GM19239 (cell line): Measurements from ENCODE around the gene IGFBP5.

Experiments
- DNase-seq: peaks from one replicate; pipeline ENCODE4 v3.0.0; 2011; ENCODE audit warnings: low spot score; ENCODE audit not compliant: insufficient read length
- FAIRE-seq: peaks from 2 replicates; lab custom pipeline; 2011; peaks lifted over from hg19 to GRCh38; lab: Jason Lieb, UNC

Gene IGFBP5

DNA sequence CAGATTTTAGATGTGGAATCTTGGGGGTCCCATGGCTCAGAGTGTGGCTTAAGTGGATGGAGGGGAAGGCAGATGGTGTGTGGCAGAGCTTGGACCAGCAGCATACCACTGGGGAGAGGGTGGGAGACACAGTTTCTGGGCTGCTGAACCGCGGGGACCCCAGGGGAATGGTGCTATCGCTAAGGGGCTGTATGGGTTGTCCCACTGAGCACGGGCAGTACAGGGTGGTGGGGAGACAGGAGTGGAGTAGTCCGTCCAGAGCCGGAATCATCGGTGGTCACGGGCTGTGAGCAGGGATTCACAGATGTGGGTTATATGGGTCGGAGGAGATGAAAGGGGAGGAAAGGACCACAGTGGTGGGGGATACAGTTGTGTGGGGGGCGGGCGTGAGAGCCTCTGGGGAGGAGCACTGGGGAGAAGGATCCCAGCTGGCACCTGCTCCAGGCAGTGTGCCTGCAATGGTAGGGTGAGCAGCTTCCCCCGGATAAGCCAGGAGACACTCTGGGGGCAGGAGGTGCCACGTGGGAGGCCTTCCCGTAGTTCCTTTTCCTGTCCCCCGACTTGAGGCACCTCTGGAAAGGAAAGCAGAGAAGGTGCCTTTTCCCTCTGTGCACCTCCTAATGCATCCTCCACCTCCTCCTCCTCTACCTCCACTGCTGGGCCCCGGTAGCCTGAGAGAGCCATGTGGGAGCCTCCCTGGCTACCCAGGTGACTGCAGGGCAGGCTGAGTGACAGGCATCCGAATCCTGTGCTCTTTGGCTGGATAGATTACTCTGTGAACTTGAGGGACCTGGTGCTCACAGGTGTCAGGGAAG is 24.9 kb downstream of the IGFBP5 start:
- DNase-seq (no peak), FAIRE-seq (no peak)

DNA sequence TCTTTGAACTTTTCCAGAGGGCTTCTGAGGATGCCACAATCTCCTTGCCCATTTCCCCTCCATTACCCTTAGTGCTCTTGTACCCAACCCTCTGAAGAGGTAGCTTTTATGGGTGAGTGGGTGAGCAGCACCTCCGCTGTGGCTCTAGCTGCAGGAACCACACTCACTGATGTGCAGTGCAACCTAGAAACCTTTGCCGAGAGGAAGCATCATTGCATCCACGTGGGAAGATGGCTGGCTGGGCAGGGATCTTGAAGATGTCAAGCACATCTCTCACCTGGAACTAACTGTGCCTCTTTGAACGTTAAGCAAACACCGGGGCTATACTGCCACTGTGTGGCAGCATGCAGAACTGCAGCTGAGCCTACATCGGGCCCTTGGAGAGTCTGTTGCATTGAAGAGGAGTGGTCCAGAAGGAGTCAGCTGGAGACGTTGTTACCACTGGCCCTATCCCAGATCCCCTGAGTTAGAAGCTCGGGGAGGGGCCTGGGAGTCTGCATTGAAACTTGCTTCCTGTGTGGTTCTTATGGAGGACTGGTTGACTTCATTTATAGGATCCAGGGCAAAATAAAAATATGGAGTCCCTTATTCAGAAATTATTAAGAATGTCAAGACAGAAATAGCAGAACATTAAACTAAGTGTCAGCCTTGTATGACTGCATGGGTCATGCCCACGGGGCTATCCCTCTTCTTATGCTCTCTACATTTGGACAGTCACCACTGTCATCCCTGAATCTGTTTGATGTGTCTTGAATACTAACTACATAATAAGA is 28.7 kb downstream of the IGFBP5 start:
- DNase-seq (peak; percentile 80), FAIRE-seq (peak; percentile 98)

DNA sequence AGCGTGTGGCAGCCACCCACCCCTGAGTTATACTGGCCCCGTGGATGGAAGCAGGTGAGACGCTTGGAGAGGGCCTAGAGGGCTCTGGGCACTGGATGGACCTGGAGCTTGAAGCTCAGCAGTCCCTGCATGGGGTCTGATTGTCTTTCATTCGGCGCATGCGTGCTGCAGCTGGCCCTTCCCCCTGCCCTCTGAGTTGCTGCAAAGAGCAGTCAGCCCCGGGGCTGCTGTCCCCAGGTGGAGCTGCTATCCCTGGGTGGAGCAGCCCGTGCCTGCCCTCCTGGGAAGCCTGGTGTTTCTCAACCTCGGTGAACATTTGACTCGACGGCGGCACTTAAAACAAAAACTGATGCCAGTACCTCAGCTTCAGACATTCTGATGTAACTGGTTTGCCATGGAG is 29.6 kb downstream of the IGFBP5 start:
- DNase-seq, result no peak
- no peak for FAIRE-seq

DNA sequence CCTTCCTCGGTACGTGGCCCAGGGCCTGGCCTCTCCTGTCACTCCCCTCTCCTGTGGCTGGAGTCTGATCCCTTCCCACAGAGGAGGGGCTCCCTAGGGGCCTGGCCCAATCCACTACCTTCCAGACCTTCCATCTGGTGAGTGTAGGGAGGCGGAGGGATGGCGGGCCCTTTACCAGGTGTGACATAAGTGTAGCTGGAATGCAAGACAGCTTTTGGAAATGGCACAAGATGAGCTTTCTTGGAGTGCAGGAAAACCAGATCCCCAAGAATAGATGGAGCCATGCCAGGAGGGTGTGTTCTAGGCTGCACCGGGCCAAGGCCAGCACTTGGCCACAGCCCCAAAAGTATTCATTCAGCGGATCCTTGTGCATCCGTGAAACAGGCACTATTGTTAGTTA is 30.1 kb downstream of the IGFBP5 start:
- FAIRE-seq, result no peak
- DNase-seq, result no peak

DNA sequence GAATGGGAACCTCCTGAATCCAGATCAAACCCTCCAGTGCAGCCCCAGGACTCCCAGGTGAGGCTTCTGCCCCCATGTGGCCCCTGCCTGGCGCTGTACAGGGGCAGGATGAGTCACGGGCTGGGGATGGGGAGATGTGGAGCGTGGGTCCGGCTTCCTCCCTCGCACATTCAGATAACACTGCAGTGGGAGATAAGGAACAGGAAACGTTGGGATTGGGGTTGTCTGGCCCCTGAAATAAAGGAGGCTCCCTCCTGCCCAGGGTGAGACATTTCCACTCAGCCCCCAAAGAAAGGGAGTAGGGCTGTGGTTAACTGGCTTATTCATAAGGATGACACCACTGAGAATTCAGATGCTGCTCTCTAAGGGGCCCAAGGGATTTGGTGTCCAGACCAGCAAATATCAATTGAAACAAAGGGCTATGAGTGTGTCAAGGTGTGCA is 30.7 kb downstream of the IGFBP5 start:
- no peak for DNase-seq
- no peak for FAIRE-seq

DNA sequence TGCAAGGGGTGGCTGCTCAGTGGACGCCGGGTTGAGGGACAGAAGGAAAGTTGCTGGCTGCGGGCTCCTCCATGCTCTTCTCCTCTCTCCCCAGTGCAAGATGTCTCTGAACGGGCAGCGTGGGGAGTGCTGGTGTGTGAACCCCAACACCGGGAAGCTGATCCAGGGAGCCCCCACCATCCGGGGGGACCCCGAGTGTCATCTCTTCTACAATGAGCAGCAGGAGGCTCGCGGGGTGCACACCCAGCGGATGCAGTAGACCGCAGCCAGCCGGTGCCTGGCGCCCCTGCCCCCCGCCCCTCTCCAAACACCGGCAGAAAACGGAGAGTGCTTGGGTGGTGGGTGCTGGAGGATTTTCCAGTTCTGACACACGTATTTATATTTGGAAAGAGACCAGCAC is 31.5 kb downstream of the IGFBP5 start:
- FAIRE-seq (no peak), DNase-seq (no peak)

DNA sequence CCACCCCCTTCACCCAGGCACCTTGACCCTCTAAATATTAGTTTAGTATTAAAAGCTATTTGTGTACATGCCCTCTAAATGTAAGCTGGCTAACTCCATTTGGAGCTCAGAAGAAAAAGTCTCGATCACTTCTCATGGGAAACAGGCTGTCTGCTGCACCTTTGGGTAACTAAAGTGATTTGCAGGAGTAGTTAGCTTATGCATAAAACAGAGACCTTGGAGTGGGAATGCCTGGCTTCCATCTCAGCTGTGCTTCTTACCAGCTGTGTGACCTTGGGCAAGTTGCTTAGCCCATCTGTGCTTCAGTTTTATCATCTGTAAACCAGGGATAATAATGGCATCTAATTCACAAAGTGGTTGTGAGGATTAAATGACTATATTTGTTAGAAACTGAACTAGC is 32.2 kb downstream of the IGFBP5 start:
- FAIRE-seq, result no peak
- no peak for DNase-seq

DNA sequence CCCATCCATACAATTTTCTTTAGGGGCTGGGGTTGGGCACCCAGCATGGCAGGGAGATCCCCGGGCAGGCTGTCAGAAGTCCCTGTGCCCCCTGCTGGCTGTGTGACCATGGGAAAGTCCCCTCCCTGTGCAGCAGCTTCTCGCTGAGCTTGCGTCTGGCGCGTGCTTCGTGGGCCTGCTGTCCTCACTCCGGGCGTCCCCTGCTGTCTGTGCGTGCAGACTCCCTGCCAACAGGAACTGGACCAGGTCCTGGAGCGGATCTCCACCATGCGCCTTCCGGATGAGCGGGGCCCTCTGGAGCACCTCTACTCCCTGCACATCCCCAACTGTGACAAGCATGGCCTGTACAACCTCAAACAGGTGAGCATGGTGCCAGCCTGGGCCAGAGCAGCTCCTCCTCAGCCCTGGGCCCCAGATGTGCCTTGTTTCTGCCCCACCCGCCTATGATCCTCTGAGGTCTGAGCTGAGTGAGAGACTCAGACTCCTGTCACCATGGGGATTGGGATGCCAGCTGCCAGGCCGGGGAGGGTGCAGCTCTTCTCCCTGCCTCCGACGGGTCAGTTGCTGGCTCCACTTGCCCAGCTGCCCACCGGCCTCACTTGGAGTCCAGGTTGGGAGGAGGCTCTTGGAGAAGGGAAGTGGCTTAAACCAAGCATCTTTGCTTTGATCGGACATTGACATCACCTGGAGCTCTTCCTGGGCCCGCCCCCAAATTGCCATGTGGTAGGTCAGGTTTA is 33.5 kb downstream of the IGFBP5 start:
- DNase-seq (no peak), FAIRE-seq (no peak)

DNA sequence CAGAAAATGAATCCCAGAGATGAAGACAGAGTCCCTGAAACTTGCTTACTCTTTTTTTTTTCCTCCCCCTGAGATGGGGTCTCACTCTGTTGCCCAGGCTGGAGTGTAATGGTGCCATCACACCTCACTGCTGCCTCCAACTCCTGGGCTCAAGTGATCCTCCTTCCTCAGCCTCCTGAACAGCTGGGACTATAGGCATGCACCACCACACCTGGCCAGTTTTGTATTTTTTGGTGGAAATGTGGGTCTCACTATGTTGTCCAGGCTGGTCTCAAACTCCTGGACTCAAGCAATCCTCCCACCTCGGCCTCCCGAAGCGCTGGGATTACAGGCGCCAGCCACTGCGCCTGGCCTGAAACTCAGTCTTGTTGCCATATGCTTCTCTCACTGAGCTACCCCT is 34.3 kb downstream of the IGFBP5 start:
- FAIRE-seq (no peak), DNase-seq (no peak)

DNA sequence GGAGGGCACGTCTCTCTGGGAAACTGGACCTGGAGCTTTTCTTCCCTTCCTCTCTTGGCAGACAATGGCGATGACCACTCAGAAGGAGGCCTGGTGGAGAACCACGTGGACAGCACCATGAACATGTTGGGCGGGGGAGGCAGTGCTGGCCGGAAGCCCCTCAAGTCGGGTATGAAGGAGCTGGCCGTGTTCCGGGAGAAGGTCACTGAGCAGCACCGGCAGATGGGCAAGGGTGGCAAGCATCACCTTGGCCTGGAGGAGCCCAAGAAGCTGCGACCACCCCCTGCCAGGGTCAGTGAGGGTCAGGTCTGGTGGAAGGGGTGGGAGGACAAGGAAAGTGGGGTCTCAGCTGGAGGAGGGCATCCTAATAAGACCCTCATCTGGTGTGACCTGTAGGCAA is 34.9 kb downstream of the IGFBP5 start:
- no peak for FAIRE-seq
- DNase-seq, result no peak

DNA sequence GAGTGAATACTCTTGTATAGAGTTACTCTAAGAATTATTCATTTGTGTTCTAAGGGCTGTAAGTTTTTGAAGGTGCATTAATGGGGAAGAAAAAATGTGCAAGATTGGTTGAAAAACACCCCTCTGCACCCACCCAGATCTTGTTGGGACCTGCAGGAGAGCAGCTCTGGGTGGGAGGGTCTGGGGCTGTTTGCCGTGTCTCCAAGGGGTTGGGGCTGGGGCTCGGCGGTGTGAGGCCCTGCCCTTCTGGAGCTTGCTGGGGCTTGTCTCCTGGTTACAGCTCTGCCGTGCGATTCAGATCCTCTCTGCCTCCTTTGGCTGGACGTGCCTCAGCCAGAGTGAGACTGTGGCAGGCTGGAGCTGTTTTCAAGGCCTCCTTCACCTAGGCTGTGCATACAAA is 36.1 kb downstream of the IGFBP5 start:
- no peak for DNase-seq
- no peak for FAIRE-seq

DNA sequence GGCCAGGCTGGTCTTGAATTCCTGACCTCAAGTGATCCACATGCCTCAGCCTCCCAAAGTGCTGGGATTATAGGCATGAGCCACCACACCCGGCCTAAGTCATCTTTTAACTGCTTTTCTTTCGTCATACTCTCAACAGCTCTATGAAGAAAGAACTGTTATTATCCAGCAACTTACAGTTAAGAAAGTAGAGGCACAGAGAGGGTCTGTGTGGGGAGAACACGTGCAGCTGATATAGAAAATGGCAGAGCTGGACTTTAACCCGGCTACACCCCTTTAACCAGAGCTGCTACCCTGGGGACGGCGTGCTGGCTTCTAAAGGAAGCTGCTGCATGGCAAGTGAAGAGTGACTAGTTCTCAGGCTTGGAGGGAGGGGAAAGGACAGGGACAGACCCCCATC is 36.6 kb downstream of the IGFBP5 start:
- FAIRE-seq (no peak), DNase-seq (no peak)

DNA sequence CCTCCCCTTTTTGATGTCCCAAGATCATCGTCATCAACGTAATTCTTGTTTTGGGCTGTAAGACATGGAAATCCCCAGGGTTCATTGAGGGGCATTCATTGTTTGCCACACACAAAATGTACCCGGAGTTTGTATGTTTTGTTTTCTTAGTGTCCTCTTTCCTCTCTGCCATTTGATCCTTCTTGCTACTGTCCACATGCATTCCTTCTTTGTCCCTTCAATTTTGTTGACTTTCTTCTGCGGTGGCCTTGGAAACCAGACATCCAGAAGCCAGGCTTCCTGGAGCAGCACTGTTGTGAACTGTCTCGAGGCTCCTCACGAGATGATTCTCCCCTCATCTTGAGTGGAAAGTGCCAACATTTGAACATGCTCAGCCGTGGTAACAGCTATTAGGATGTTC is 37.4 kb downstream of the IGFBP5 start:
- DNase-seq (no peak), FAIRE-seq (no peak)

DNA sequence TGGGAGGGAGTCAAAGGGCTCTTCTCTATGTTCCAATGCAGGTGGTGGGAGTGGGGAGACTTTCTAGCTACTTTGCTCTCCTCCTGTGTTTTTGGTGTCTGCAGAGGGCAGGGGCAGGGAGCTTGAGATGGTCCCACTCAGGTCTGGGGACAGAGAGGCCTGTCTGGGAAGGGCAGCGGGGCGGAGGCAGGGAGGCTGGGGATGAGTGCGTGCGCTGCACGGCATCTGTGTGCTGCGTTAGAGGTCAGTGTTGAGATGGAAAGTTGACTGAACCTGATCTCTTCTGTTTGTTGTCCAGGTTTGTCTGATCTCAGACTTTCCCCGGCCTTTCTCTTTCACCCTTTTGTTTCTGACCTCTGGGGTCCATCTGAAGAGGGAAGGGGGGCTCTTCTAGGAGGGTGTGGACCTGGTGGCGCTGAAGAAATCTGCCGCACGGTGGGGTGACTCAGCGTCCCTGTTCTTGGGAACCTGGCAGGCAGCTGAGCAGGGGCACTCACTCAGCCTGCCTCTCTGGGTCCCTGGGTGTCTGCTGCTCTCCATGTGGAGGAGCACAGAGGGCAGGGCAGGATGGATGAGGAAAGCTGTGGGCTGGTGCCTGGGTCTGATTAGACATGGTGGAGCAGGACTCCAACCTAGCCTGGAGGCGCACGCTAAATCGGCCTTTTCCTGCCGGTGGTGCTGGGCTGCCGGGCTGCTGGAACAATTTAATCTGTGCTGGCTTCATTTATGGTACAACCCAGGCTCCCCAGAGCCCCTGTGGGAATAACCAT is 38.1 kb downstream of the IGFBP5 start:
- FAIRE-seq (no peak), DNase-seq (no peak)

DNA sequence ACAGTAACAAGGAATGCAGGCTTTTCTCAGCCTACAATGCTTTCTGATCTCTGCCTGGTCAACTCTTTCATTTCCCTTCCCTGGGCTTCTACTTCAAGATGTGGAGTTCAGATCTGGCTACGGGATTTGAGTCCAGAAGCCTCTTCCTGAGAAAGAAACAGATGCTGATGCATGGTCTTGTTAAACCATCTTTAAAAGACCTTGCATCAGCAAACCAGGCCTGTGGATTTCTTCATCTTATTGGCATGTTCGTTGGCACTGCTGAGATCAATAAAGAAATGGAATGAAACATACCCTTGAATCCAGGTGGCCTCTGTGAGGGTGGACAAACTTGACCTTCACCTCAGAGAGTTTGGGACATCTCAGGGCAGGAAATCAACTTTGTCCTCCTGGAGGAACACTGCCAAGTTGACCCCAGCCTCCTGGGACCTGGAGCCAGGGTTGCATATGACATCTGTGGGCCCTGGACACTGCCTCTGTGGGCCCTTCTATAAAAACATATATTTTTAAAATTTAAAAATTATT is 40.8 kb downstream of the IGFBP5 start:
- DNase-seq (no peak), FAIRE-seq (no peak)

DNA sequence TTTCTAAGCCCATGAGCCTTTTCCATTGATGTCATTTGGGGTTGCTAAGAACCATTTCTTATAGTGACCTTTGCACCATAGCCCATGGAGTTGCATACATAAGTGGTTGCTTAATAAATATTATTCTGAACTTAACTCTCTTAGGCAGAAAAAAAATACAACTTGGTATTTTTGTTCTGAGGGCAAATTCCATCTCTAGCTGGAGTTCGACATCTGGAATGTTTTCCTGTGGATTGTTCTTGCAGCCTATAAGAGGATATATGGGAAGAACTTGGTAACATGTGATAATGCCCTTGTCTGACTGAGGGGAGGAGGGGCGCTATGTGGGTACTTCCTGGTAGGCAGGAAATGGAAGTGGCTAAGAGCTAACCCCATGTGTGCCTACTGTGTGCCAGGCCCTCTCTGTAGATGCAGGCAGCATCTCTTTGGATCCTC is 41.4 kb downstream of the IGFBP5 start:
- FAIRE-seq, result no peak
- DNase-seq, result no peak

DNA sequence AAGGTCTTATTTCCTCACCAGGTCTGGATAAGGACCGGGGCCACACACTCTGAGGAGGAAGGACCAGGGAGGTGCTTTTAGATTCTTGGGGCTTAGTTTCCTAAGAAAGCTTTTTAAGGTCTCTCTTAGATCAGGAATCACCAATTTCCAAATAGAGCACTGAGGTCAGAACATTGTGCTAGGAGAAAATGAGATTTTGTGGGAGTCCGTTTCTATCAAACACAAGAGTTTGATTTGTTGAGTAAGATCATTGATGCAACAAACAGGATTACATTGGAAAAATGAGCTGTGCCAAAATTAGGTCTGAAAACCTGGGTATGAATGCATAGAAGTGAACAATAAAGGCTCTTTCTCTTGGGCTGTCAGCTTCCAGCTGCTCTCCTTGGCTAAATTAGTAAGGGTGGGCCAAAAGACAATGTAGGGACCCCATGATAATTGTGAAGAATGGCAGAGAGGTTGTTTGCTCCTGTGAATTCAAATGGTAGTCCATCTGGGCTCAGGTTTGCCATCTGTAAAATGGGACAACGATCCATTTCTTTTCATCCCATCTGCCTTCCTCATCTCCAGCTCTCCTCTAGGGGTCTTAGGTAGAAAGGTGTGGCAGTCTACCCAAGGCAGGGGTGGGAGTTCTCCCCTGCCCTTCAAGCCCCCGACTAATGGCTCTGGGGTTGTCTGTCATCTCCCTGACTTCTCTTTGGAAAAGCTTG is 42.1 kb downstream of the IGFBP5 start:
- FAIRE-seq (no peak), DNase-seq (no peak)

DNA sequence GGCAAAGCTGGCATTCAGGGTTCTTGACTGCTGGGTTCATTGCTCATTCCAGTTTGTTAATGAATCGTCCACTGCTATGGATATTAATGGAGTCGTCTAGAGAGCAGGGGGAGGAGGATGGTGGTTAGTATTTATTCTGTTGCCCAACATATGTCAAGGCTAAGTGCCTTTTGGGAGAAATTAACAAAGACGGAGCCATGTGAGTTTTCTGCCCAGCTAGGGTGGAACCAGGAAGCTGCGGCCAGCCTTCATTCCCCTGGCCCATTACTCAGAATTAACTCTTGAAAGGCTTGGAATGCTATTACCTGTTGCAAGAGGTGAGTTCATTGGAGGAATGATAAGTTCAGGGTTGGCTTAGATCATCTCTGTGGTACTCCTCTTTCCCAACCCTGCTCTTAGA is 42.8 kb downstream of the IGFBP5 start:
- FAIRE-seq (no peak), DNase-seq (no peak)

DNA sequence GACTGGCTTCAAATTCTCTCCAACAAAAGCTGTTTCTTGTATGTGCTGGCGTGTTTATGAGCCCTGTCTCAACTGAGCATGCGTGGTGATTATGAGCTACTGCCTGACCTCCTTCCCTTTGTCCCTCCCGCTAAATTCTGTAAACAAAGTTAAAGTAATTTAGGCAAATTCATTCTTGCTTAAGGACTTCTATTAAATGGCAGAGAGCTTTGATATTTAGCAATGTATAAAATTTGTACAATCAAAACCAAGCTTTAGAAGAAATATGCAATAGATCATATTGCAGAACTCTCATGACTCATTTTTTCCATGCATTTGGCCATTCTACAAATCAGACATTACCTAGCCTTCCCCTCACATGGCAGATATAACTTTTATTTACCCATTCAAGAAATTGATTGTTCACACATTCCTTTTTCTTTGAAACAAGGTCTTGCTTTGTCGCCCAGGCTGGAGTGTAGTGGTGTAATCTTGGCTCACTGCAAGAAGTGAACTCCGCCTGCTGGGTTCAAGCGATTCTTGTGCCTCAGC is 43.9 kb downstream of the IGFBP5 start:
- no peak for DNase-seq
- FAIRE-seq, result no peak
